PC-3 (cell line): ENCODE data around the gene TECTA. TPM values are rescaled to one million over a fixed set of nuclear protein-coding genes. Genes with fewer than 3 reads are reported as not detected.

ENCODE experiments used
- ATAC-seq: fragments of 200-7000 bp; cut with Tn5 transposase; 2 replicates; pipeline ENCODE4 v1.9.1; 2020; ENCODE audit warnings: mild to moderate bottlenecking, moderate library complexity
- BruUV-seq: library from RNA; stranded (reverse); fragments of 400-500 nt; replicated peaks from 2 replicates; lab custom pipeline; 2021; lab: Mats Ljungman, UMichigan
- CTCF ChIA-PET: fragments of 300-600 bp; sonication (Branson Sonifier 250); formaldehyde crosslinking; loops from one replicate; lab custom pipeline; 2022; ENCODE audit warnings: antibody characterized with exemption; lab: Charles Lee
- POLR2A ChIA-PET: fragments of 300-600 bp; sonication (Branson Sonifier 250); formaldehyde crosslinking; loops from one replicate; lab custom pipeline; 2022; ENCODE audit warnings: antibody characterized with exemption; ENCODE audit not compliant: unreplicated experiment; lab: Charles Lee
- DNase-seq: peaks from one replicate; pipeline ENCODE4 v3.0.0-alpha.2; 2015
- H2AFZ ChIP-seq: fragments of 300-600 bp; sonication (generic); 2 replicates; pipeline ENCODE4 v1.6.0; 2016; ENCODE audit warnings: antibody characterized with exemption, low read length
- H3F3A ChIP-seq: fragments of 300-600 bp; sonication (generic); one replicate; pipeline ENCODE4 v1.6.0; 2017; ENCODE audit warnings: antibody characterized with exemption, low read length, control low read depth, mild to moderate bottlenecking; ENCODE audit not compliant: unreplicated experiment
- H3K27ac ChIP-seq: fragments of 300-600 bp; sonication (generic); 2 replicates; pipeline ENCODE4 v1.5.1; 2016; ENCODE audit warnings: mild to moderate bottlenecking, low read length
- H3K27me3 ChIP-seq: fragments of 300-600 bp; sonication (generic); 2 replicates; pipeline ENCODE4 v1.6.1; 2016; ENCODE audit warnings: low read length, mixed read lengths
- H3K36me3 ChIP-seq: fragments of 300-600 bp; sonication (generic); 2 replicates; pipeline ENCODE4 v1.6.1; 2016; ENCODE audit warnings: low read depth, mixed run types, low read length, mixed read lengths
- H3K4me1 ChIP-seq: fragments of 300-600 bp; sonication (generic); 2 replicates; pipeline ENCODE4 v1.5.1; 2016; ENCODE audit warnings: low read length; ENCODE audit not compliant: insufficient read depth
- H3K4me2 ChIP-seq: fragments of 300-600 bp; sonication (generic); 2 replicates; pipeline ENCODE4 v1.6.0; 2016; ENCODE audit warnings: low read length
- H3K4me3 ChIP-seq: fragments of 300-600 bp; sonication (generic); 2 replicates; pipeline ENCODE4 v1.5.1; 2016; ENCODE audit warnings: mild to moderate bottlenecking, low read length, mixed read lengths
- H3K79me2 ChIP-seq: fragments of 300-600 bp; sonication (generic); 2 replicates; pipeline ENCODE4 v1.6.1; 2017; ENCODE audit warnings: low read length, mixed read lengths
- H3K9ac ChIP-seq: fragments of 300-600 bp; sonication (generic); 2 replicates; pipeline ENCODE4 v1.6.0; 2016; ENCODE audit warnings: mild to moderate bottlenecking, low read length
- H3K9me2 ChIP-seq: fragments of 300-600 bp; sonication (generic); replicated peaks from 2 replicates; pipeline ENCODE4 v1.6.1; 2016; ENCODE audit warnings: mixed run types, low read length, mixed read lengths
- H3K9me3 ChIP-seq: fragments of 300-600 bp; sonication (generic); 2 replicates; pipeline ENCODE4 v1.6.1; 2016; ENCODE audit warnings: low read length, mixed read lengths
- H4K20me1 ChIP-seq: fragments of 300-600 bp; sonication (generic); 2 replicates; pipeline ENCODE4 v1.6.1; 2016; ENCODE audit warnings: low read length, mixed read lengths
- CTCF ChIP-seq: fragments of 300-600 bp; sonication (generic); conservative IDR thresholded peaks from 2 replicates; pipeline ENCODE4 v1.5.1; 2017; ENCODE audit warnings: antibody characterized with exemption, low read depth, mild to moderate bottlenecking, low read length
- EZH2 ChIP-seq: fragments of 300-600 bp; sonication (generic); IDR thresholded peaks from one replicate; pipeline ENCODE4 v1.6.1; 2017; ENCODE audit warnings: antibody characterized with exemption, mild to moderate bottlenecking, low read length; ENCODE audit not compliant: unreplicated experiment
- EZH2phosphoT487 ChIP-seq: fragments of 300-600 bp; sonication (generic); IDR thresholded peaks from 2 replicates; pipeline ENCODE4 v1.6.1; 2018; ENCODE audit warnings: mild to moderate bottlenecking, antibody characterized with exemption, low read length, borderline replicate concordance
- intact Hi-C: fragments of 100-400 bp; cut with micrococcal nuclease; formaldehyde crosslinking; loops from 2 replicates; pipeline ENCODE4 v1.9.0; 2023
- total RNA-seq: library from RNA; depleted of rRNA; stranded (reverse); fragments of >200 nt; gene quantifications from 2 replicates; pipeline ENCODE4 v1.2.3, GENCODE V29; 2014

The TECTA gene
- total RNA-seq, 1 experiment from 2014 or later = 0.11 TPM

DNA sequence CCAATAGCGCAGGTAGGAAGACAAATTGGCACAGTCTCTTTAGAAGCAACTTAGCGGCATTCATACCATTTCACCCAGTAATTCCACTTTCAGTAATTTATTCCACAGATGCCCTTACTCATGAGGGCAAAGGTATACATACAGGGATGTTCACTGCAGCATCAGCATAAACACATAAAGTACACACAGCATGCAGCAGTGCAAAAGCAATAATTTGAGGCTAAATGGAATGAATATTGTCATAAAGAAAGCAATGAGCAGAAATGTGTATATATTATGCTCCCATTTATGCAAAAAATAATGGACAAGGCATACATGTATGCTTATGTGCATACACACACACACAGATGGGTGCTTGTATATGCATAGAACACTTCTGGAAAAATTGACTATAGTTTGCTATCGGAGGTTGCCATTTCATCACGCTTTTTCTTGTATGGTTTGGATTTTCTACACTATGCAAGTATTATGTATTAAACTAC lies 50.2 kb downstream of the TECTA start:
- Histone ChIP-seq H3K4me2 (no peak overlapping the region), H3F3A (no peaks in the 10 kb centered on the region), H3K36me3 (no peaks in the 10 kb centered on the region), H3K4me1 (no peaks in the 10 kb centered on the region), H3K79me2 (no peaks in the 10 kb centered on the region), H3K9me3 (no peaks in the 10 kb centered on the region), H3K27ac (no peak overlapping the region), H3K4me3 (no peak overlapping the region), H3K9ac (no peak overlapping the region), H4K20me1 (no peaks in the 10 kb centered on the region), H3K27me3 (peaks cover 73% of the 10 kb centered on the region), H3K9me2 (no peaks in the 10 kb centered on the region), H2AFZ (no peak overlapping the region)
- ChIA-PET POLR2A (no interaction called here), CTCF (no interaction called here)
- ATAC-seq (no peak), DNase-seq (no peak)
- intact Hi-C loops = no loop called here
- BruUV-seq = no TSS peak
- TF ChIP-seq EZH2 (no peak), EZH2phosphoT487 (no peak), CTCF (no peak)

GRCh38 chr11:121152764-121153163 lies 51.7 kb downstream of the TECTA start:
- Histone ChIP-seq H3K9me3 (no peaks in the 10 kb centered on the region), H3K9ac (no peak overlapping the region), H3K4me3 (no peak overlapping the region), H3K4me1 (no peaks in the 10 kb centered on the region), H3F3A (no peaks in the 10 kb centered on the region), H2AFZ (no peak overlapping the region), H3K9me2 (no peaks in the 10 kb centered on the region), H3K4me2 (no peak overlapping the region), H3K79me2 (no peaks in the 10 kb centered on the region), H3K27me3 (peaks cover 70% of the 10 kb centered on the region), H4K20me1 (no peaks in the 10 kb centered on the region), H3K36me3 (no peaks in the 10 kb centered on the region), H3K27ac (no peak overlapping the region)
- TF ChIP-seq EZH2 (no peak), CTCF (no peak), EZH2phosphoT487 (no peak)
- no TSS peak for BruUV-seq
- ChIA-PET CTCF (no interaction called here), POLR2A (no interaction called here)
- ATAC-seq (no peak), DNase-seq (no peak)
- intact Hi-C loops = no loop called here

DNA sequence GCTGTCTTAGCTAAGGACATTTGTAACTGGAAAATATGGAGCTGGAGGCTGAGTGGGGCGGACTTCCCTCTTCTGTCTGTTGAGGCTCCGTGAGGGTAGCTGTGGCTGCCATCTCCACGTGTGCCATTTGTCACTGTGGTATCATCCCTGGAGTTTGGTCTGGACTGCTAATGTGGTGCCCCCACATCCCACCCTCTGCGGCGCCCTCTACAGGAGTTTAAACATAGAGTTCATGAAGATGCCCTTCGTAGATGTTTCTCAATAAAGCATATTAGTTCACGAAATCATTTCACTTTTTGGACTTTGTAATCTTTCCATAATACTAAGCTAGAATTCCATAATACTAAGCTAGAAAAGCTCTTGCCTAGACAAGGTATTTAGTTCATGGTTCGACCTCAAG lies 52.4 kb downstream of the TECTA start:
- Histone ChIP-seq H3K9me2 (no peaks in the 10 kb centered on the region), H3K36me3 (no peaks in the 10 kb centered on the region), H3K79me2 (no peaks in the 10 kb centered on the region), H3K9ac (no peak overlapping the region), H3K9me3 (no peaks in the 10 kb centered on the region), H3K27ac (no peak overlapping the region), H4K20me1 (no peaks in the 10 kb centered on the region), H3K4me1 (no peaks in the 10 kb centered on the region), H2AFZ (no peak overlapping the region), H3F3A (no peaks in the 10 kb centered on the region), H3K27me3 (peaks cover 70% of the 10 kb centered on the region), H3K4me3 (no peak overlapping the region), H3K4me2 (no peak overlapping the region)
- intact Hi-C loops = no loop called here
- TF ChIP-seq CTCF = peak; percentile 44
- no peak for TF ChIP-seq EZH2phosphoT487
- DNase-seq = no peak
- no TSS peak for BruUV-seq
- no peak for ATAC-seq
- ChIA-PET POLR2A (no interaction called here), CTCF (no interaction called here)
